ENCODE data around the gene TCAIM. TPM values are rescaled to one million over a fixed set of nuclear protein-coding genes. Genes with fewer than 3 reads are reported as not detected.
A peak's percentile ranks its signal among the peaks of the same experiment; 100 is the strongest.

The TCAIM gene
- total RNA-seq, 3 donors from 2014 or later = 22.3 to 27.2 (median 22.7) TPM

DNA sequence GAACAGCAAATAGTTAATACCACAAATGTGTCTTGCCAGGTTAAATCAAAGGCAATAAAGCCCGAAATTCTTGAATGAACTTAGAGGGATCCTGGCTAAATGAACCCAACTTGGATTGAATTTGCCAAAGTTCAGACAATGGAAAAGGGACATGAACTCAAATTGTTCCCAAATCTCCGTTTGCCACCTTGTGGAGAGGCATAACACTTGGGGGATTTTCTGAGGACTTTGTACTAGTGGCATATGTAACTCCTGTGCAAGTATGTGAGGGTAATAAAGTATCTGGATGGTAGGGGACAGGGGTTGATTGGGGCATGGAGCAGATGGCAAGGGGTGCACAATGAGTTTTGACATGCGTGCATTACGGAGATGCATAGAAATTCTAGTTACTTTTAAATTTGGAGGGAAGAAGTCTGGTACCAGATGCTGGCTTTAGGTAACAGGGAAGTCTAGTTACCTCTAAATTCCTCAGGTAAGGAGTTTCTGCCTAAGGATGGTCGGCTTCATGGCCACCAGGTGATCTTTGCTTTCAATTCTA lies 1.2 kb upstream of the TCAIM start:
- TF ChIP-seq, protein P1, sequence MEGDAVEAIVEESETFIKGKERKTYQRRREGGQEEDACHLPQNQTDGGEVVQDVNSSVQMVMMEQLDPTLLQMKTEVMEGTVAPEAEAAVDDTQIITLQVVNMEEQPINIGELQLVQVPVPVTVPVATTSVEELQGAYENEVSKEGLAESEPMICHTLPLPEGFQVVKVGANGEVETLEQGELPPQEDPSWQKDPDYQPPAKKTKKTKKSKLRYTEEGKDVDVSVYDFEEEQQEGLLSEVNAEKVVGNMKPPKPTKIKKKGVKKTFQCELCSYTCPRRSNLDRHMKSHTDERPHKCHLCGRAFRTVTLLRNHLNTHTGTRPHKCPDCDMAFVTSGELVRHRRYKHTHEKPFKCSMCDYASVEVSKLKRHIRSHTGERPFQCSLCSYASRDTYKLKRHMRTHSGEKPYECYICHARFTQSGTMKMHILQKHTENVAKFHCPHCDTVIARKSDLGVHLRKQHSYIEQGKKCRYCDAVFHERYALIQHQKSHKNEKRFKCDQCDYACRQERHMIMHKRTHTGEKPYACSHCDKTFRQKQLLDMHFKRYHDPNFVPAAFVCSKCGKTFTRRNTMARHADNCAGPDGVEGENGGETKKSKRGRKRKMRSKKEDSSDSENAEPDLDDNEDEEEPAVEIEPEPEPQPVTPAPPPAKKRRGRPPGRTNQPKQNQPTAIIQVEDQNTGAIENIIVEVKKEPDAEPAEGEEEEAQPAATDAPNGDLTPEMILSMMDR (IDR thresholded peaks at IDR 0.05) = no peak
- DNase-seq (no peak), ATAC-seq (no peak)
- intact Hi-C loops (cut with DNase I, micrococcal nuclease) = no loop called here
- no peaks in the 10 kb centered on the region for H3K9me3 ChIP-seq
- H3K36me3 ChIP-seq (ENCODE audit: low read depth) = no peaks in the 10 kb centered on the region
- H3K4me3 ChIP-seq = peak overlapping the region; percentile 69
- peaks cover 10% of the 10 kb centered on the region for H3K4me1 ChIP-seq (ENCODE audit: low read depth)

DNA sequence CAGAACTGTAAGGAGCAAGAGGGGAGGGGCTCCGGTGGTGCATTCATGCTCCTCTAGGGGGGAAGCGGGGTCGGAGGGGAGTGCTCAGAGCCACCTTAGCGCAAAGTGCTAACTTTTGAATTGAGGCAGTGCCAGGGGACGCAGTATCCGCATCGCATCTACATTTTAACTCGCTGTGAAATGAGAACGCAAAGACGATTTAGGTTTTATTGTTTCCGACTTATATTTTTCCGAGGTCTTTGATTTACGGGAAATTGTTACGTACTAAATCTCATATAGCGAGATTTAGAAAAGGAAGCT lies 212 bp downstream of the TCAIM start:
- Histone ChIP-seq H3K36me3 (ENCODE audit: low read depth) (no peaks in the 10 kb centered on the region), H3K4me3 (peak overlapping the region; percentile 69), H3K9me3 (no peaks in the 10 kb centered on the region), H3K4me1 (ENCODE audit: low read depth) (peaks cover 10% of the 10 kb centered on the region)
- DNase-seq (no peak), ATAC-seq (no peak)
- intact Hi-C loops (cut with DNase I, micrococcal nuclease) = no loop called here
- TF ChIP-seq, protein P1 (IDR thresholded peaks at IDR 0.05) = no peak

DNA sequence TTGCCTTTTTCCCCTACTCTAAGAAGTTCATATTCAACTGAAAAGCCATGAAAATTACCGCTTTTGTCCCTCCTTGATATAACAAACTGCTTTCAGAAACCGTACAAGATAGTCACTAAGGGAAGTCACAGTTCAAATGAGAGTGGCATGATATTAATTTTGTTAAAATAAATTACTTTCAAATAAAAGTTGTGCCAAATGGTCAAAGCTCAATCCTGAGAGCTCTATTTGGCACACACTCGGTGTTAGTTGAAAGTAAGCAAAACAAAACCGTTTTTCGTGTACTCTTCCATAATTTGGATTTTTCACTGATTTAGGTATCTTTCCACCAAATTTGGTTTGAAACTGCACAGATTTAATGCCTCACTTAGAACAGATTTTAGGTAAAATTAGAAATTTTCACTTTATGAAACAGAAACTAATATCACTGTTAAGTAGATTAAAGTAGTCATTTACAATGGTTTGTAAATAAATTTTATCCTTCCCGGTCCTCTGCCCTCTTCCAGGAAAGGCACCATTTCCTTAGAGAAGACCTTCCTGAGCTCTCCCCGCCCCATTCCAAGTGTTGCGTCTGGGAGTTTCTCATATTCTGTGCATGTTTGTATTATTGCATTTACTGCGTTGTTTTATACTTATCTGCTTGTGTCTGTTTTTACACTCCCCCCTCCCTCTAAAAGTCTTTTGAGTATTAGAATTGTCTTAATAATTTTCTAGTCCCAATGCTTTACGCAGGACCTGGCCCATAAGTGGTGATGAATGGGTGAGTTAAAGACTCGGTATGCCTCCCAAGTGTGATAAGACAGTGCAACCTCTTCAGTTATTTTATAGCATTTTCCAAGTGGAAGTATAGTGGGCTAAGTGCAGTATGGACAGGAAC lies 853 bp downstream of the TCAIM start:
- intact Hi-C loops (cut with DNase I, micrococcal nuclease) = no loop called here
- ATAC-seq = no peak

DNA sequence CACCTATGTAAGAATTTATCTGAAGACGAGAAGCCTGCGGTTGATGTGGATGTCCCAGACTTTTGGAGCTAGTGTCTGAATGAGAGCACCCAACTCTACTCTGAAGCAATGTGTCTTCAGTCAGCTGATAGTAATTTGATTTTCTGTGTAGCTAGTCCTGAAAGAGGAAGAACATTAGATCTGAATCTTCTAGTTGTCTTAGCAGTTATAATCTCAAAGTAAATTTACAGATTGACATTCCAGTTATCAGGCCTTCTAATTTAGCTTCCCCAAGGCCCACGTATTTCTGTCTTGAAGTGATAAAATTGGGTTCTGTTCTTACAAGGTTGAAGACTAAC lies 1.5 kb downstream of the TCAIM start:
- H3K4me1 ChIP-seq (ENCODE audit: low read depth) = peaks cover 10% of the 10 kb centered on the region
- no peak overlapping the region for H3K4me3 ChIP-seq
- DNase-seq (no peak), ATAC-seq (no peak)
- intact Hi-C loops (cut with DNase I, micrococcal nuclease) = no loop called here
- no peaks in the 10 kb centered on the region for H3K36me3 ChIP-seq (ENCODE audit: low read depth)
- no peaks in the 10 kb centered on the region for H3K9me3 ChIP-seq
- TF ChIP-seq, protein P1 (IDR thresholded peaks at IDR 0.05) = no peak

More for the DNA sequence above, 853 bp downstream of the TCAIM start:
- TF ChIP-seq, protein P1 (IDR thresholded peaks at IDR 0.05) = no peak
- peaks cover 10% of the 10 kb centered on the region for H3K4me1 ChIP-seq (ENCODE audit: low read depth)
- H3K9me3 ChIP-seq = no peaks in the 10 kb centered on the region
- peak overlapping the region; percentile 69 for H3K4me3 ChIP-seq
- DNase-seq = peak in 1 of 3 donors; percentile 24
- H3K36me3 ChIP-seq (ENCODE audit: low read depth) = no peaks in the 10 kb centered on the region

DNA sequence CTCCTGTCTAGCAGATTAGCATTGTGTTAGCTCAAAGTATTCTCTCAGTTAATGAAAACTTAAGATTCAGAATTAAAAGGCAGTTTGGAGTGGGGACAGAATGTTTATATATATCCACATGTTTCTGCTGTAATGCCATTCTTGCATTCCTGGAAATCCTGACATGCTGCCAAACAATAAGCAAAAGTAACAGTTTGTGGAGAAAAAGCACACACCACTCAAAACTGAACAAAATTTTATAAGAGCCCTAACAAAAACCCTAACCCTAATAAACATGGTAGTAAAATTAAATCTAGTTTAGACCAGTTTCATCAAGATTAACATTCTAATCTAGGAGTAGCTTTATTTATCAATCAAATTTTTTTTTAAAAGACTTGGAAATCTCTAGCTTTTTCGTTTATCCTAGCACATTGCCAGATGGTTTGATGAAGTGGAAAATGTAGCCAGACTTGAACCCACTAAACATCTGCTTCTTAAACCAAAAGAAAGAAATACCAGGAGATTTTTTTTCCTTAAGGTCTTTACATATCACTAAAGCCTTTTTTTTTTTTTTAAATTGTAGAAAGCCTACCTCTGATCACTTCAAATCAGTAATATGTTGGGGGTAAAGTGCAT lies 3.7 kb downstream of the TCAIM start:
- H3K36me3 ChIP-seq (ENCODE audit: low read depth) = no peaks in the 10 kb centered on the region
- DNase-seq (no peak), ATAC-seq (no peak)
- peaks cover 10% of the 10 kb centered on the region for H3K4me1 ChIP-seq (ENCODE audit: low read depth)
- intact Hi-C loops (cut with DNase I, micrococcal nuclease) = no loop called here
- no peak overlapping the region for H3K4me3 ChIP-seq
- TF ChIP-seq, protein P1 (IDR thresholded peaks at IDR 0.05) = no peak
- H3K9me3 ChIP-seq = no peaks in the 10 kb centered on the region
